HepG2 (cell line): ENCODE data around the gene XIST. TPM values are rescaled to one million over a fixed set of nuclear protein-coding genes. Genes with fewer than 3 reads are reported as not detected.

Experiments used
- ATAC-seq: fragments of 200-7000 bp; cut with Tn5 transposase; 3 replicates; pipeline ENCODE4 v1.9.1; 2020; ENCODE audit warnings: mild to moderate bottlenecking, moderate library complexity
- BruUV-seq: library from RNA; stranded (reverse); fragments of 400-500 nt; replicated peaks from 2 replicates; lab custom pipeline; 2021; lab: Mats Ljungman, UMichigan
- CTCF ChIA-PET: fragments of 300-600 bp; formaldehyde crosslinking; extraction: SDS; loops from one replicate; lab custom pipeline; 2021; ENCODE audit warnings: low total read pairs, inconsistent platforms, low intra/inter-chr PET ratio; lab: Yijun Ruan, JAX
- POLR2A ChIA-PET: fragments of 350-600 bp; sonication (Branson Sonifier 250); formaldehyde crosslinking; loops from one replicate; lab custom pipeline; 2020; ENCODE audit warnings: antibody characterized with exemption, inconsistent platforms; lab: Yijun Ruan, JAX
- DNase-seq: peaks from one replicate; pipeline ENCODE4 v3.0.0-alpha.2; 2015; ENCODE audit warnings: low spot score
- FAIRE-seq: peaks from 3 replicates; lab custom pipeline; 2011; peaks lifted over from hg19 to GRCh38; lab: Jason Lieb, UNC
- H2AFZ ChIP-seq: one replicate; pipeline ENCODE4 v1.6.1; 2011; ENCODE audit warnings: low read length, inconsistent platforms
- H3K27ac ChIP-seq: fragments of 300-600 bp; 3 replicates; pipeline ENCODE4 v1.8.0; 2011; ENCODE audit warnings: mixed run types, mild to moderate bottlenecking, mixed read lengths, low read length, inconsistent platforms; ENCODE audit not compliant: insufficient read depth; ENCODE audit errors: extremely low read length
- H3K27me3 ChIP-seq, 2 experiments: fragments of 200-600 bp in 1 of 2; 2 replicates in 1 of 2; 3 replicates in 1 of 2; pipeline versions ENCODE4 v1.6.0 to v1.8.0; 2011; ENCODE audit warnings: low read length in 2 of 2, mild to moderate bottlenecking in 2 of 2, moderate library complexity in 2 of 2, inconsistent platforms in 1 of 2; ENCODE audit not compliant: insufficient read depth in 2 of 2, control insufficient read depth in 1 of 2
- H3K36me3 ChIP-seq, 2 experiments: fragments of 200-600 bp in 1 of 2; replicated peaks in 1 of 2; 2 replicates in 1 of 2; 3 replicates in 1 of 2; pipeline versions ENCODE4 v1.5.1 to v1.8.0; 2011; ENCODE audit warnings: low read length in 2 of 2, inconsistent platforms in 1 of 2; ENCODE audit not compliant: insufficient read depth in 2 of 2, control insufficient read depth in 1 of 2
- H3K4me1 ChIP-seq: 2 replicates; pipeline ENCODE4 v1.5.1; 2012; ENCODE audit warnings: low read length, inconsistent platforms; ENCODE audit not compliant: insufficient read depth
- H3K4me2 ChIP-seq: 2 replicates; pipeline ENCODE4 v1.6.0; 2011; ENCODE audit warnings: low read depth, low read length, inconsistent platforms
- H3K4me3 ChIP-seq, 3 experiments: fragments of 200-600 bp in 1 of 3; sonication (generic), shearing (Covaris generic) in 1 of 3; replicated peaks in 1 of 3; 2 replicates each; pipeline ENCODE4 v1.5.1; 2011 to 2016; ENCODE audit warnings: low read length in 3 of 3, inconsistent platforms in 2 of 3, low read depth in 2 of 3, mild to moderate bottlenecking in 2 of 3, control low read depth in 1 of 3, mixed read lengths in 1 of 3; ENCODE audit not compliant: insufficient read depth in 1 of 3
- H3K79me2 ChIP-seq: one replicate; pipeline ENCODE4 v1.6.1; 2011; ENCODE audit warnings: low read length, inconsistent platforms; ENCODE audit not compliant: insufficient read depth
- H3K9ac ChIP-seq: 2 replicates; pipeline ENCODE4 v1.6.0; 2011; ENCODE audit warnings: mild to moderate bottlenecking, low read depth, low read length, inconsistent platforms; ENCODE audit not compliant: insufficient read depth
- H3K9me3 ChIP-seq: 2 replicates; pipeline ENCODE4 v1.5.1; 2012; ENCODE audit warnings: mild to moderate bottlenecking, low read length
- H4K20me1 ChIP-seq: 2 replicates; pipeline ENCODE4 v1.6.0; 2011; ENCODE audit warnings: inconsistent platforms, mild to moderate bottlenecking, low read length, moderate library complexity; ENCODE audit not compliant: insufficient read depth
- ARNT2 ChIP-seq: sonication (generic); formaldehyde crosslinking; IDR thresholded peaks from 2 replicates; pipeline ENCODE4 v1.8.0; 2022; ENCODE audit warnings: mild to moderate bottlenecking, low read depth, missing genetic modification reagents, moderate library complexity
- BCLAF1 ChIP-seq: fragments of 450-650 bp; IDR thresholded peaks from 2 replicates; pipeline ENCODE4 v1.6.1; 2017; ENCODE audit warnings: mild to moderate bottlenecking
- EP300 ChIP-seq, 3 experiments: sonication (generic) in 1 of 3; formaldehyde crosslinking in 1 of 3; IDR thresholded peaks; 2 replicates each; pipeline versions ENCODE4 v1.5.1 to v1.6.1; 2011 to 2020; ENCODE audit warnings: low read depth in 2 of 3, low read length in 2 of 3, borderline replicate concordance in 1 of 3, improper control_type of control experiment in 1 of 3, mild to moderate bottlenecking in 1 of 3, missing genetic modification reagents in 1 of 3, moderate library complexity in 1 of 3
- JDP2 ChIP-seq: sonication (generic); formaldehyde crosslinking; IDR thresholded peaks from 2 replicates; pipeline ENCODE4 v1.8.1; 2022; ENCODE audit warnings: missing genetic modification reagents, borderline replicate concordance
- MAFG ChIP-seq: sonication (generic); formaldehyde crosslinking; IDR thresholded peaks from 2 replicates; pipeline ENCODE4 v1.5.1; 2020; ENCODE audit warnings: mild to moderate bottlenecking, missing genetic modification reagents
- MTF2 ChIP-seq: sonication (generic); formaldehyde crosslinking; IDR thresholded peaks from 2 replicates; pipeline ENCODE4 v1.5.0; 2020; ENCODE audit warnings: missing genetic modification reagents, borderline replicate concordance
- SOX13 ChIP-seq, 3 experiments: fragments of 450-650 bp in 1 of 3; sonication (generic) in 1 of 3; formaldehyde crosslinking in 1 of 3; IDR thresholded peaks in 2 of 3; conservative IDR thresholded peaks in 1 of 3; 2 replicates each; pipeline versions ENCODE4 v1.5.0 to v1.6.1; 2016 to 2020; ENCODE audit warnings: antibody characterized with exemption in 1 of 3, mild to moderate bottlenecking in 1 of 3, missing compliant biosample characterization in 1 of 3, missing genetic modification reagents in 1 of 3, moderate library complexity in 1 of 3
- SRSF4 ChIP-seq: fragments of 200-400 bp; formaldehyde crosslinking; IDR thresholded peaks from one replicate; pipeline ENCODE4 v1.6.1; 2018; ENCODE audit warnings: mild to moderate bottlenecking, low read depth, low read length, moderate library complexity; ENCODE audit not compliant: poor library complexity, severe bottlenecking
- TAF1 ChIP-seq: sonication (generic); formaldehyde crosslinking; IDR thresholded peaks from 2 replicates; pipeline ENCODE4 v1.4.0; 2020; ENCODE audit warnings: missing genetic modification reagents
- TCF7L2 ChIP-seq: IDR thresholded peaks from 2 replicates; pipeline ENCODE4 v1.6.1; 2011; ENCODE audit warnings: mild to moderate bottlenecking, low read depth, low read length, moderate library complexity
- TFDP1 ChIP-seq: IDR thresholded peaks from 2 replicates; pipeline ENCODE4 v1.6.1; 2016; ENCODE audit warnings: missing compliant biosample characterization, missing genetic modification reagents, borderline replicate concordance
- ZBTB38 ChIP-seq: sonication (generic); formaldehyde crosslinking; IDR thresholded peaks from 2 replicates; pipeline ENCODE4 v1.5.1; 2020; ENCODE audit warnings: mild to moderate bottlenecking, missing genetic modification reagents
- ZBTB42 ChIP-seq: sonication (generic); formaldehyde crosslinking; IDR thresholded peaks from 2 replicates; pipeline ENCODE4 v1.5.0; 2020; ENCODE audit warnings: mild to moderate bottlenecking, missing genetic modification reagents
- ZHX1 ChIP-seq: sonication (generic); formaldehyde crosslinking; IDR thresholded peaks from 2 replicates; pipeline ENCODE4 v1.8.1; 2022; ENCODE audit warnings: low read depth, mild to moderate bottlenecking, missing genetic modification reagents
- ZNF17 ChIP-seq: sonication (generic); formaldehyde crosslinking; IDR thresholded peaks from 2 replicates; pipeline ENCODE4 v1.5.0; 2020; ENCODE audit warnings: mild to moderate bottlenecking, missing genetic modification reagents
- ZNF790 ChIP-seq: sonication (generic); formaldehyde crosslinking; IDR thresholded peaks from 2 replicates; pipeline ENCODE4 v1.8.0; 2022; ENCODE audit warnings: missing genetic modification reagents, mild to moderate bottlenecking, borderline replicate concordance
- WGBS: methylation state at CpG from one replicate; pipeline ENCODE4 v1.1.6; 2017; ENCODE audit warnings: low lambda C conversion rate; 5-methylcytosine and 5-hydroxymethylcytosine counted together
- in situ Hi-C: cut with HindIII; loops from 2 replicates; pipeline ENCODE4 v1.10.0; 2017; ENCODE audit warnings: low pct_unique_long_range_greater_than_20kb; ENCODE audit not compliant: extremely low pct_ligation_motif_present
- intact Hi-C: fragments of 100-400 bp; cut with micrococcal nuclease; formaldehyde crosslinking; loops from one replicate; pipeline ENCODE4 v1.10.0; 2022; ENCODE audit not compliant: unreplicated experiment
- polyA plus RNA-seq, 8 experiments: library from polyadenylated mRNA; depleted of rRNA in 3 of 8; stranded (reverse) in 7 of 8; unstranded in 1 of 8; fragments of >200 nt; fragmentation: Illumina TruSeq in 4 of 8; extraction: Trizol in 4 of 8; gene quantifications; 2 replicates each; pipeline versions ENCODE4 v1.2.1 to v1.2.3, GENCODE V29; 2011 to 2016; ENCODE audit warnings: low read depth in 4 of 8, missing spikeins in 1 of 8, mixed read lengths in 1 of 8; ENCODE audit not compliant: insufficient read depth in 1 of 8
- total RNA-seq, 5 experiments: library from RNA; depleted of rRNA; stranded (reverse); fragments of >200 nt; fragmentation: Illumina TruSeq; extraction: Trizol; gene quantifications; 2 replicates each; pipeline ENCODE4 v1.2.3, GENCODE V29; 2016; ENCODE audit warnings: low read depth in 1 of 5

The XIST gene
- total and polyA plus RNA-seq, 2 of the 13 experiments (the other 11 are each of a cell fraction or from before 2014, with no cell fraction given) = 0.02 to 0.26 TPM

- ChIA-PET CTCF (no interaction called here), POLR2A (no interaction called here)
- Histone ChIP-seq H4K20me1 (no peaks in the 10 kb centered on the region), H3K27ac (no peak overlapping the region), H3K79me2 (no peaks in the 10 kb centered on the region), H3K9ac (no peak overlapping the region), H2AFZ (no peak overlapping the region), H3K4me2 (no peak overlapping the region), H3K36me3 (no peaks in the 10 kb centered on the region), H3K27me3 (no peaks in the 10 kb centered on the region), H3K4me1 (no peaks in the 10 kb centered on the region), H3K4me3 (no peak overlapping the region), H3K9me3 (no peaks in the 10 kb centered on the region)
- ATAC-seq (no peak), FAIRE-seq (no peak), DNase-seq (no peak)
- in situ Hi-C loops = no loop called here
- no TSS peak for BruUV-seq
- WGBS = 100% methylated on average over 1 of the region's 1 CpG
- TF ChIP-seq SRSF4 = no peak
- TF ChIP-seq ZNF17 (CRISPR knock-in tag) = no peak
- no peak for TF ChIP-seq ARNT2 (CRISPR knock-in tag)
- TF ChIP-seq TFDP1 = no peak
- no peak for TF ChIP-seq ZNF790
- TF ChIP-seq ZBTB42 (CRISPR knock-in tag) = no peak
- TF ChIP-seq ZHX1 (CRISPR knock-in tag) = no peak
- no peak for TF ChIP-seq TCF7L2
- no peak for TF ChIP-seq MTF2 (CRISPR knock-in tag)
- TF ChIP-seq SOX13 (IDR thresholded peaks at IDR 0.05) = no peak
- no peak for TF ChIP-seq SOX13 (CRISPR knock-in tag; conservative IDR thresholded peaks at IDR 0.05 in 1 of 2, IDR thresholded peaks at IDR 0.05 in 1 of 2)
- no peak for TF ChIP-seq JDP2 (CRISPR knock-in tag)
- TF ChIP-seq ZBTB38 (CRISPR knock-in tag) = no peak
- TF ChIP-seq MAFG = no peak
- TF ChIP-seq BCLAF1 = no peak
- TF ChIP-seq TAF1 = no peak
- TF ChIP-seq EP300 (IDR thresholded peaks at IDR 0.05; ENCODE audit: low read depth in 2 of 2, low read length in 2 of 2) = no peak
- no peak for TF ChIP-seq EP300 (CRISPR knock-in tag; IDR thresholded peaks at IDR 0.05; ENCODE audit: borderline replicate concordance)
- intact Hi-C loops = no loop called here
These were observed 4.5 kb downstream of the XIST start for GRCh38 chrX:73847991-73848390.
